Activated naive CD8-positive, alpha-beta T cell treated with anti-CD3 and anti-CD28 coated beads, Interleukin-2, amount 50 U/mL, for 24 hours (primary cell): ENCODE data around the gene WDR26.

Experiments used
- ATAC-seq: fragments of 150-1000 bp; cut with Tn5 transposase; one replicate; pipeline ENCODE4 v1.10.0; 2021
- DNase-seq: peaks from one replicate; pipeline ENCODE4 v3.0.0; 2021
- H3K27ac Mint-ChIP-seq: one replicate; pipeline ENCODE4 v1.8.0; 2021; ENCODE audit warnings: mild to moderate bottlenecking, mixed read lengths
- H3K27me3 Mint-ChIP-seq: one replicate; pipeline ENCODE4 v1.8.0; 2021; ENCODE audit warnings: mixed read lengths
- H3K36me3 Mint-ChIP-seq: one replicate; pipeline ENCODE4 v1.8.0; 2021; ENCODE audit warnings: low read depth, mixed read lengths
- H3K4me1 Mint-ChIP-seq: one replicate; pipeline ENCODE4 v1.8.0; 2021; ENCODE audit warnings: mixed read lengths
- H3K4me3 Mint-ChIP-seq: one replicate; pipeline ENCODE4 v1.8.0; 2021; ENCODE audit warnings: mild to moderate bottlenecking, moderate library complexity, mixed read lengths
- H3K9me3 Mint-ChIP-seq: one replicate; pipeline ENCODE4 v1.8.0; 2021; ENCODE audit warnings: mixed read lengths

Gene WDR26

GRCh38 chr1:224450159-224450558 lies 15.6 kb upstream of the WDR26 start:
- peaks cover 6% of the 10 kb centered on the region for H3K36me3 Mint-ChIP-seq
- no peaks in the 10 kb centered on the region for H3K27me3 Mint-ChIP-seq
- H3K4me1 Mint-ChIP-seq: peaks cover 24% of the 10 kb centered on the region
- DNase-seq (no peak), ATAC-seq (no peak)
- H3K4me3 Mint-ChIP-seq: no peak overlapping the region
- no peaks in the 10 kb centered on the region for H3K9me3 Mint-ChIP-seq
- H3K27ac Mint-ChIP-seq: peak overlapping the region; percentile 7

- Mint-ChIP-seq H3K4me1 (peaks cover 23% of the 10 kb centered on the region), H3K4me3 (no peak overlapping the region), H3K36me3 (peaks cover 6% of the 10 kb centered on the region), H3K27me3 (no peaks in the 10 kb centered on the region), H3K9me3 (no peaks in the 10 kb centered on the region), H3K27ac (no peak overlapping the region)
- DNase-seq (no peak), ATAC-seq (no peak)
Observed at GRCh38 chr1:224448453-224449017, 13.9 kb upstream of the WDR26 start.

- Mint-ChIP-seq H3K9me3 (no peaks in the 10 kb centered on the region), H3K4me1 (peaks cover 23% of the 10 kb centered on the region), H3K36me3 (peaks cover 8% of the 10 kb centered on the region), H3K4me3 (no peak overlapping the region), H3K27me3 (no peaks in the 10 kb centered on the region), H3K27ac (no peak overlapping the region)
- DNase-seq (no peak), ATAC-seq (no peak)
Observed at GRCh38 chr1:224447971-224448370, 13.4 kb upstream of the WDR26 start.

GRCh38 chr1:224447251-224447650 lies 12.7 kb upstream of the WDR26 start:
- peaks cover 23% of the 10 kb centered on the region for H3K4me1 Mint-ChIP-seq
- H3K27ac Mint-ChIP-seq: no peak overlapping the region
- no peaks in the 10 kb centered on the region for H3K9me3 Mint-ChIP-seq
- DNase-seq (no peak), ATAC-seq (no peak)
- H3K27me3 Mint-ChIP-seq: no peaks in the 10 kb centered on the region
- H3K4me3 Mint-ChIP-seq: no peak overlapping the region
- H3K36me3 Mint-ChIP-seq: peaks cover 11% of the 10 kb centered on the region

GRCh38 chr1:224438989-224439388 lies 4.4 kb upstream of the WDR26 start:
- no peaks in the 10 kb centered on the region for H3K27me3 Mint-ChIP-seq
- no peak for DNase-seq
- H3K27ac Mint-ChIP-seq: no peak overlapping the region
- H3K9me3 Mint-ChIP-seq: no peaks in the 10 kb centered on the region
- peaks cover 28% of the 10 kb centered on the region for H3K4me1 Mint-ChIP-seq
- H3K36me3 Mint-ChIP-seq: peaks cover 14% of the 10 kb centered on the region
- H3K4me3 Mint-ChIP-seq: no peak overlapping the region
- ATAC-seq: no peak

GRCh38 chr1:224435999-224436398 lies 1.4 kb upstream of the WDR26 start:
- Mint-ChIP-seq H3K9me3 (no peaks in the 10 kb centered on the region), H3K27me3 (no peaks in the 10 kb centered on the region), H3K27ac (peak overlapping the region; percentile 99), H3K36me3 (peaks cover 23% of the 10 kb centered on the region), H3K4me3 (peak overlapping the region; percentile 96), H3K4me1 (peaks cover 50% of the 10 kb centered on the region)
- DNase-seq (no peak), ATAC-seq (no peak)

- Mint-ChIP-seq H3K4me1 (peaks cover 56% of the 10 kb centered on the region), H3K9me3 (no peaks in the 10 kb centered on the region), H3K4me3 (peak overlapping the region; percentile 96), H3K27ac (peak overlapping the region; percentile 99), H3K36me3 (peaks cover 26% of the 10 kb centered on the region), H3K27me3 (no peaks in the 10 kb centered on the region)
- ATAC-seq (peak; percentile 45), DNase-seq (no peak)
Observed at GRCh38 chr1:224435318-224435763, 744 bp upstream of the WDR26 start.

- peak; percentile 43 for DNase-seq
- Mint-ChIP-seq H3K4me1 (peaks cover 66% of the 10 kb centered on the region), H3K36me3 (peaks cover 30% of the 10 kb centered on the region), H3K4me3 (peak overlapping the region; percentile 96), H3K27ac (peak overlapping the region; percentile 99), H3K27me3 (no peaks in the 10 kb centered on the region), H3K9me3 (no peaks in the 10 kb centered on the region)
- peak; percentile 0 for ATAC-seq
Observed at GRCh38 chr1:224433701-224434672, 610 bp downstream of the WDR26 start.

- peaks cover 69% of the 10 kb centered on the region for H3K4me1 Mint-ChIP-seq
- DNase-seq (peak; percentile 27), ATAC-seq (no peak)
- no peaks in the 10 kb centered on the region for H3K27me3 Mint-ChIP-seq
- H3K4me3 Mint-ChIP-seq: peak overlapping the region; percentile 95
- no peaks in the 10 kb centered on the region for H3K9me3 Mint-ChIP-seq
- peak overlapping the region; percentile 88 for H3K27ac Mint-ChIP-seq
- H3K36me3 Mint-ChIP-seq: peaks cover 30% of the 10 kb centered on the region
Observed at GRCh38 chr1:224433041-224433691, 1.4 kb downstream of the WDR26 start.

GRCh38 chr1:224432672-224433040 lies 1.9 kb downstream of the WDR26 start:
- peak overlapping the region; percentile 95 for H3K4me3 Mint-ChIP-seq
- H3K27me3 Mint-ChIP-seq: no peaks in the 10 kb centered on the region
- no peak for ATAC-seq
- no peak for DNase-seq
- peak overlapping the region; percentile 88 for H3K27ac Mint-ChIP-seq
- peaks cover 73% of the 10 kb centered on the region for H3K4me1 Mint-ChIP-seq
- H3K36me3 Mint-ChIP-seq: peaks cover 33% of the 10 kb centered on the region
- no peaks in the 10 kb centered on the region for H3K9me3 Mint-ChIP-seq

GRCh38 chr1:224432146-224432545 lies 2.5 kb downstream of the WDR26 start:
- H3K4me1 Mint-ChIP-seq: peaks cover 73% of the 10 kb centered on the region
- no peaks in the 10 kb centered on the region for H3K9me3 Mint-ChIP-seq
- ATAC-seq: no peak
- H3K4me3 Mint-ChIP-seq: peak overlapping the region; percentile 95
- DNase-seq: no peak
- peak overlapping the region; percentile 88 for H3K27ac Mint-ChIP-seq
- peaks cover 35% of the 10 kb centered on the region for H3K36me3 Mint-ChIP-seq
- no peaks in the 10 kb centered on the region for H3K27me3 Mint-ChIP-seq

- peak overlapping the region; percentile 69 for H3K27ac Mint-ChIP-seq
- H3K9me3 Mint-ChIP-seq: no peaks in the 10 kb centered on the region
- peaks cover 31% of the 10 kb centered on the region for H3K36me3 Mint-ChIP-seq
- no peaks in the 10 kb centered on the region for H3K27me3 Mint-ChIP-seq
- peak overlapping the region; percentile 95 for H3K4me3 Mint-ChIP-seq
- ATAC-seq (no peak), DNase-seq (no peak)
- H3K4me1 Mint-ChIP-seq: peaks cover 72% of the 10 kb centered on the region
Observed at GRCh38 chr1:224431726-224432125, 2.9 kb downstream of the WDR26 start.

- Mint-ChIP-seq H3K36me3 (peaks cover 36% of the 10 kb centered on the region), H3K27me3 (no peaks in the 10 kb centered on the region), H3K4me3 (peak overlapping the region; percentile 21), H3K27ac (peak overlapping the region; percentile 53), H3K9me3 (no peaks in the 10 kb centered on the region), H3K4me1 (peaks cover 68% of the 10 kb centered on the region)
- ATAC-seq: no peak
- DNase-seq: no peak
Observed at GRCh38 chr1:224430511-224431113, 4.0 kb downstream of the WDR26 start.

GRCh38 chr1:224429616-224430326 lies 4.8 kb downstream of the WDR26 start:
- no peak overlapping the region for H3K4me3 Mint-ChIP-seq
- peaks cover 70% of the 10 kb centered on the region for H3K4me1 Mint-ChIP-seq
- H3K9me3 Mint-ChIP-seq: no peaks in the 10 kb centered on the region
- no peaks in the 10 kb centered on the region for H3K27me3 Mint-ChIP-seq
- ATAC-seq (no peak), DNase-seq (no peak)
- peaks cover 45% of the 10 kb centered on the region for H3K36me3 Mint-ChIP-seq
- no peak overlapping the region for H3K27ac Mint-ChIP-seq
